Hepatocyte (in vitro differentiated cells): ENCODE results near the gene CCDC88C. TPM values are rescaled to one million over a fixed set of nuclear protein-coding genes. Genes with fewer than 3 reads are reported as not detected.
A peak's percentile ranks its signal among the peaks of the same experiment; 100 is the strongest.

ENCODE experiments used
- DNase-seq: peaks from one replicate; pipeline ENCODE4 v3.0.0-alpha.2; 2016; ENCODE audit warnings: low spot score
- H2AFZ ChIP-seq: fragments of 200-600 bp; sonication (generic); 2 replicates; pipeline ENCODE4 v1.6.0; 2016; ENCODE audit warnings: antibody characterized with exemption, mild to moderate bottlenecking
- H3K27ac ChIP-seq: fragments of 200-600 bp; sonication (generic); 2 replicates; pipeline ENCODE4 v1.5.1; 2016; ENCODE audit warnings: mild to moderate bottlenecking
- H3K27me3 ChIP-seq: fragments of 200-600 bp; sonication (generic); 2 replicates; pipeline ENCODE4 v1.6.1; 2016
- H3K36me3 ChIP-seq: fragments of 200-600 bp; sonication (generic); replicated peaks from 2 replicates; pipeline ENCODE4 v1.5.1; 2016; ENCODE audit warnings: low read depth; ENCODE audit not compliant: insufficient read depth
- H3K4me1 ChIP-seq: fragments of 200-600 bp; sonication (generic); 2 replicates; pipeline ENCODE4 v1.5.1; 2016; ENCODE audit warnings: mild to moderate bottlenecking, moderate library complexity; ENCODE audit not compliant: insufficient read depth
- H3K4me2 ChIP-seq: fragments of 200-600 bp; sonication (generic); 2 replicates; pipeline ENCODE4 v1.6.0; 2016
- H3K4me3 ChIP-seq: fragments of 200-600 bp; sonication (generic); 2 replicates; pipeline ENCODE4 v1.5.1; 2016; ENCODE audit warnings: mild to moderate bottlenecking
- H3K79me2 ChIP-seq: fragments of 200-600 bp; sonication (generic); 2 replicates; pipeline ENCODE4 v1.6.0; 2017; ENCODE audit warnings: mild to moderate bottlenecking
- H3K9me2 ChIP-seq: fragments of 200-600 bp; sonication (generic); replicated peaks from 2 replicates; pipeline ENCODE4 v1.6.0; 2017; ENCODE audit warnings: mild to moderate bottlenecking; ENCODE audit not compliant: insufficient read depth
- H3K9me3 ChIP-seq: fragments of 200-600 bp; sonication (generic); 2 replicates; pipeline ENCODE4 v1.5.1; 2016; ENCODE audit warnings: low read depth, mild to moderate bottlenecking
- H4K20me1 ChIP-seq: fragments of 200-600 bp; sonication (generic); 2 replicates; pipeline ENCODE4 v1.6.0; 2016; ENCODE audit warnings: mild to moderate bottlenecking; ENCODE audit not compliant: insufficient read depth, poor library complexity, severe bottlenecking
- EZH2 ChIP-seq: fragments of 200-600 bp; sonication (generic); IDR thresholded peaks from 2 replicates; pipeline ENCODE4 v1.6.1; 2016; ENCODE audit warnings: antibody characterized with exemption, mild to moderate bottlenecking, borderline replicate concordance
- EZH2phosphoT487 ChIP-seq: fragments of 200-600 bp; sonication (generic); IDR thresholded peaks from one replicate; pipeline ENCODE4 v1.6.1; 2018; ENCODE audit warnings: antibody characterized with exemption, mild to moderate bottlenecking, low read depth, moderate library complexity; ENCODE audit not compliant: unreplicated experiment, severe bottlenecking
- WGBS: methylation state at CpG from one replicate; pipeline ENCODE4 v1.1.6; 2016; ENCODE audit warnings: low lambda C conversion rate; ENCODE audit errors: missing lambda C conversion rate; 5-methylcytosine and 5-hydroxymethylcytosine counted together
- polyA plus RNA-seq: library from polyadenylated mRNA; unstranded; fragments of >200 nt; fragmentation: Nextera tagmentation; extraction: Ambion mirVana; gene quantifications from 2 replicates; pipeline ENCODE4 v1.2.1, GENCODE V29; 2016
- total RNA-seq: library from RNA; depleted of rRNA; stranded (reverse); fragments of >200 nt; gene quantifications from 2 replicates; pipeline ENCODE4 v1.2.3, GENCODE V29; 2014
- TF ChIP-seq, protein P1 (sequence below): fragments of 200-600 bp; sonication (generic); IDR thresholded peaks from 2 replicates; pipeline ENCODE4 v1.5.1; 2016; ENCODE audit warnings: antibody characterized with exemption, mild to moderate bottlenecking; ENCODE audit not compliant: poor library complexity

Gene CCDC88C
- total and polyA plus RNA-seq, 2 experiments from 2014 or later, result 5.9 to 11.3 TPM

DNA sequence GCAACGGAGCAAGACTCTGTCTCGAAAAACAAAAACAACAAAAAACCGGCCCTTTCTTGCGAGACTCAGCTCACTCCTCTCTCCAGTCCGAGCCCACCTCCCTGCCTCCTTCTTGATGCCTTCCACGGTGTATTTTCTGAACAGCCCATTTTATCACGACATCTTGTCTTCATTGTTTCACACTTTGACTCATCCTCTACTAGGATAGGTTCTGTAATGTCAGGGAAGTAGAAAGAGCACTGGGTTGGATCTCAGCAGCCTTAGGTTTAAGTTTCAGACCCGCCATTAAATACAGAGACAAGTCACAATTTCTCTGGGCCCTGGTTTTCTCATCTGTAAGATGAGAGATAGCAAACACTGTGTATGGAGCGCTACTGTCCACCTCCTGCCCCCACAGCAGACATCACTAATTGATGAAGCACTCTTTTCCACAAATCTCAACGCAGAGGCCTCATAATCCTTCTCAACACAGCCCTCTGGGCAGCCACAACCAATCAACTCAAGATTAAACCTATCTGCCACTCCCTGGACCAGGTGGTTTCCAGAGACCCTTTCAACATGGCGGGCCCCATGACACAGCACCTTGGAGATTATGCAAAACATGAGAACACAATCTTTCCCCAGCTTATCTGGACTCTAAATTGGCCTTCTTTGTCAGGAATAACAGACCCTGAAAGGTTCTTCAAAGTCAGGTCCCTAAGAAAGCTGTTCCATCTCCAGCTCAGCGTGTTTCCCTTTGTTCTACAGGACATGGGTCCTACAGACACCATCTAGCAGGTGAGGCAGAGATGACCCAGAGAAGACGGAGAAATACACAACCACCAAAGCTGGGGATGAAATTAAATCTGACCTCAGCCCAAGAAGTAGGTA is 35.6 kb downstream of the CCDC88C start:
- TF ChIP-seq EZH2phosphoT487 (no peak), EZH2 (no peak)
- TF ChIP-seq, protein P1, sequence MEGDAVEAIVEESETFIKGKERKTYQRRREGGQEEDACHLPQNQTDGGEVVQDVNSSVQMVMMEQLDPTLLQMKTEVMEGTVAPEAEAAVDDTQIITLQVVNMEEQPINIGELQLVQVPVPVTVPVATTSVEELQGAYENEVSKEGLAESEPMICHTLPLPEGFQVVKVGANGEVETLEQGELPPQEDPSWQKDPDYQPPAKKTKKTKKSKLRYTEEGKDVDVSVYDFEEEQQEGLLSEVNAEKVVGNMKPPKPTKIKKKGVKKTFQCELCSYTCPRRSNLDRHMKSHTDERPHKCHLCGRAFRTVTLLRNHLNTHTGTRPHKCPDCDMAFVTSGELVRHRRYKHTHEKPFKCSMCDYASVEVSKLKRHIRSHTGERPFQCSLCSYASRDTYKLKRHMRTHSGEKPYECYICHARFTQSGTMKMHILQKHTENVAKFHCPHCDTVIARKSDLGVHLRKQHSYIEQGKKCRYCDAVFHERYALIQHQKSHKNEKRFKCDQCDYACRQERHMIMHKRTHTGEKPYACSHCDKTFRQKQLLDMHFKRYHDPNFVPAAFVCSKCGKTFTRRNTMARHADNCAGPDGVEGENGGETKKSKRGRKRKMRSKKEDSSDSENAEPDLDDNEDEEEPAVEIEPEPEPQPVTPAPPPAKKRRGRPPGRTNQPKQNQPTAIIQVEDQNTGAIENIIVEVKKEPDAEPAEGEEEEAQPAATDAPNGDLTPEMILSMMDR, result no peak
- Histone ChIP-seq H3K27me3 (no peaks in the 10 kb centered on the region), H3K4me1 (peaks cover 37% of the 10 kb centered on the region), H3K36me3 (no peaks in the 10 kb centered on the region), H3K9me3 (no peaks in the 10 kb centered on the region), H3K27ac (no peak overlapping the region), H4K20me1 (no peaks in the 10 kb centered on the region), H2AFZ (no peak overlapping the region), H3K9me2 (no peaks in the 10 kb centered on the region), H3K4me2 (no peak overlapping the region), H3K4me3 (no peak overlapping the region), H3K79me2 (peaks cover 19% of the 10 kb centered on the region)
- no peak for DNase-seq
- WGBS, result 92% methylated on average over 13 of the region's 13 CpGs

DNA sequence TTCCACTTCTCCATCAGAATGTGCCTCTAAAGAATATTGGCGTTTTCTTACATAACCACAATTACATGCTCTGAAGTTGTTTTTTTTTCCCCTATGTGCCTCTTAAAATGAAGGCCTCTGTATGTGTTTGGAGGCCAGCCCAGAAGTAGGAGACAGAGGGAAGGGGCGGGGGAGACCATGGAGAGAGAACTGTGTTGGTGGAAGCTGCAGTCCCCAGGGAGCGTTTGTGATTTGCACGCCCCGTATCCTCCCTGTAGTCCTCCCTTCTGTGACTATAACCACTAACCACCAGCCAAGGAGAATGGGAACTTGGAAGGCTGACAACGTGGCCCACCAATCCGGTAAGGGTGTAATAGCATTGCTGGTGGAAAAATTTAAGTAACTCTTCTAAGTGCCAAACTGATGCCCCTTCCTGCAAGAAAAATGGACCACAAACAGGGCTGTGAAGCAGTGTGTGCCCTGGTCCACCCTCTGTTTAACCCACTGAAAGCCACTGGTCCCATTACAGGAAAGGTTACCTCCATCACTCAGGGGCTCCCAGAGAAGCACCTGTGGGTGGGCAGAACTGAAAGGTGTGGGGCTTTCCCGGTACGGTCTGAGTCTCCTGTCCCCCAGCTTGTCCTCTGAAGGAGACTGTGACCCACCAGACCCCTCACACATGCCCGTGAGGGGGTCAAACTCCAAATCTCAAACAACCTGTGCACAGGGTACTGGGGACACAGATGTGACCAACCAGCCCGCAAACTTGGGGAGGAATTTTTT is 36.8 kb downstream of the CCDC88C start:
- TF ChIP-seq EZH2 (no peak), EZH2phosphoT487 (no peak)
- TF ChIP-seq, protein P1, result no peak

DNA sequence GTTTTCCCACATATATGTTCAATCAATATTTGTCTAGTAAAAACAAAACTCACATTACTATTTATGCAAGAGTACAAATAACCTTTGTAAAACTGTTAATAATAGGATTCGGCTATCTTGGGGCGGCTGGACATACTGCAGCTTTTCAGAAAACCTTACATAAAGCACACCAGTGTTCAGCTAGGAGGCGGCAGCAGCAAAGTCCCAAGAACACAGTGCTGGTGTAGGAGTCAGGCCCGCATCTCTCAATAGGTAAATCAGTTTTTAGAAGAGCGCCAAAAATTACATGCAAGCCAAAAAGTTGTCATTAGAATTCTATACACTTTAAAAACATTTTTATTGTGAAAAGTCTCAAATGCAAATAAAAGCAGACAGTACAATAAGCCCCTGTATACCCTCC is 37.5 kb downstream of the CCDC88C start:
- no peak for DNase-seq
- Histone ChIP-seq H3K9me3 (no peaks in the 10 kb centered on the region), H3K79me2 (peaks cover 5% of the 10 kb centered on the region), H4K20me1 (no peaks in the 10 kb centered on the region), H3K9me2 (no peaks in the 10 kb centered on the region), H3K4me1 (peaks cover 38% of the 10 kb centered on the region), H2AFZ (no peak overlapping the region), H3K27me3 (no peaks in the 10 kb centered on the region), H3K4me3 (no peak overlapping the region), H3K36me3 (no peaks in the 10 kb centered on the region), H3K27ac (no peak overlapping the region), H3K4me2 (no peak overlapping the region)
- WGBS, result 87% methylated on average over 5 of the region's 5 CpGs
- TF ChIP-seq EZH2, result no peak
- TF ChIP-seq EZH2phosphoT487, result no peak
- TF ChIP-seq, protein P1, result no peak

More for the DNA sequence above, 36.8 kb downstream of the CCDC88C start:
- peak; percentile 36 for DNase-seq
- no peaks in the 10 kb centered on the region for H3K9me3 ChIP-seq
- H3K9me2 ChIP-seq, result no peaks in the 10 kb centered on the region
- no peak overlapping the region for H3K4me2 ChIP-seq
- H3K27ac ChIP-seq, result no peak overlapping the region
- H3K36me3 ChIP-seq, result no peaks in the 10 kb centered on the region
- 77% methylated on average over 11 of the region's 11 CpGs for WGBS
- H2AFZ ChIP-seq, result no peak overlapping the region
- no peaks in the 10 kb centered on the region for H3K27me3 ChIP-seq
- H3K79me2 ChIP-seq, result peaks cover 11% of the 10 kb centered on the region
- no peaks in the 10 kb centered on the region for H4K20me1 ChIP-seq
- peaks cover 38% of the 10 kb centered on the region for H3K4me1 ChIP-seq
- H3K4me3 ChIP-seq, result no peak overlapping the region
